GM12892 (cell line): ENCODE results near the gene NGFR.

Source experiments
- POLR2A ChIP-seq: IDR thresholded peaks from 2 replicates; pipeline ENCODE4 v1.6.1; 2011; ENCODE audit warnings: low read depth, low read length, control low read depth
- POLR2AphosphoS5 ChIP-seq: IDR thresholded peaks from 2 replicates; pipeline ENCODE4 v1.6.1; 2011; ENCODE audit warnings: low read depth, low read length, control low read depth
- TAF1 ChIP-seq: IDR thresholded peaks from 2 replicates; pipeline ENCODE4 v1.6.1; 2011; ENCODE audit warnings: low read depth, mild to moderate bottlenecking, control low read depth, low read length, borderline replicate concordance

DNA sequence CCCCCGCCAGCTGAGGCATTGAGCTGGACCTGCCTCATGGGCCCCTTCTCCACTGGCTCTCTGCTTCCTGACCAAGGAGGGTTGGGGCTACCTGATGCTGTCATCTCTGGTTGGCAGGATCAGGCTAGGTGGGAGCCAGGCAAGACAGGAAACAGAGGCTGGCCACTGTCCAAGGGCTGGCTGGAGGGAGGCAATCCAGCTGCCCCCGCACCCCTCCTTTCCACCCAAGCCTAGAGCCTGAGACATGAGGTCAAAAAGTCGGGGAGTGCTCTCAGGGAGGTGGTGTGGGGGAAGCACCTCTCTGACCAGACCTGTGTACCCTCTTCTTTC is 14.5 kb downstream of the NGFR start:
- TF ChIP-seq POLR2AphosphoS5 (no peak), POLR2A (no peak), TAF1 (no peak)
